Sigmoid colon (tissue), 7 donors: ENCODE results near the gene BPI. TPM values are rescaled to one million over a fixed set of nuclear protein-coding genes. Genes with fewer than 3 reads are reported as not detected.

Experiments used
- DNase-seq: peaks from one replicate; pipeline ENCODE4 v3.0.0-alpha.2; 2019
- H3K27ac ChIP-seq, 4 donors: fragments of 200-600 bp; sonication (generic); one replicate each; pipeline ENCODE4 v1.5.1; 2016 to 2019; ENCODE audit warnings: mild to moderate bottlenecking in 1 of 4
- H3K27me3 ChIP-seq, 3 donors: fragments of 200-600 bp; sonication (generic); one replicate each; pipeline ENCODE4 v1.5.1; 2019; ENCODE audit warnings: mild to moderate bottlenecking in 1 of 3
- H3K36me3 ChIP-seq, 4 donors: fragments of 200-600 bp; sonication (generic); one replicate each; pipeline ENCODE4 v1.5.1; 2016 to 2019
- H3K4me1 ChIP-seq, 4 donors: fragments of 200-600 bp; sonication (generic); one replicate each; pipeline ENCODE4 v1.5.1; 2017 to 2019
- H3K4me3 ChIP-seq, 4 donors: fragments of 200-600 bp; sonication (generic); one replicate each; pipeline ENCODE4 v1.5.1; 2017 to 2019; ENCODE audit warnings: mild to moderate bottlenecking in 2 of 4, moderate library complexity in 1 of 4
- H3K9me3 ChIP-seq, 4 donors: fragments of 200-600 bp in 3 of 4; sonication (generic) in 3 of 4; one replicate each; pipeline versions ENCODE4 v1.5.1 to v1.6.1; 2013 to 2019
- CTCF ChIP-seq, 4 experiments: fragments of 450-650 bp in 3 of 4; fragments of 200-600 bp in 1 of 4; IDR thresholded peaks; one replicate each; pipeline ENCODE4 v1.5.1; 2016 to 2019; ENCODE audit warnings: antibody characterized with exemption in 4 of 4, mild to moderate bottlenecking in 3 of 4, moderate library complexity in 2 of 4
- EP300 ChIP-seq, 4 donors: sonication (generic); formaldehyde crosslinking; IDR thresholded peaks; one replicate each; pipeline ENCODE4 v1.6.1; 2017; ENCODE audit warnings: antibody characterized with exemption in 4 of 4
- POLR2A ChIP-seq, 2 donors: fragments of 450-650 bp; IDR thresholded peaks; one replicate each; pipeline ENCODE4 v1.6.1; 2016; ENCODE audit warnings: antibody characterized with exemption in 2 of 2, mild to moderate bottlenecking in 2 of 2, moderate library complexity in 2 of 2
- POLR2AphosphoS5 ChIP-seq, 4 donors: sonication (generic); formaldehyde crosslinking; IDR thresholded peaks; one replicate each; pipeline ENCODE4 v1.6.1; 2017; ENCODE audit warnings: antibody characterized with exemption in 4 of 4
- WGBS, 2 donors: extraction: QIAGEN DNeasy Blood & Tissue Kit; methylation state at CpG; one replicate each; pipeline ENCODE4 v1.1.7; 2013; 5-methylcytosine and 5-hydroxymethylcytosine counted together
- intact Hi-C: fragments of 100-400 bp; cut with DNase I; formaldehyde crosslinking; loops from one replicate; pipeline ENCODE4 v1.15.1; 2023
- polyA plus RNA-seq, 3 donors: library from polyadenylated mRNA; stranded (reverse); fragments of 200-250 nt; gene quantifications; one replicate each; pipeline ENCODE4 v1.2.3, GENCODE V29; 2013
- total RNA-seq, 4 donors: library from RNA; depleted of rRNA; stranded (reverse); fragments of >200 nt; gene quantifications; one replicate each; pipeline ENCODE4 v1.1.0, GENCODE V29; 2016
- donor health status: healthy with polysubstance abuse.
- donor health status: Bipolar disorder and iron deficiency.
- donor health status: healthy.

Gene BPI
- total and polyA plus RNA-seq, 7 donors: 0.09 to 0.99 TPM; not detected in 5

- intact Hi-C loops: no loop called here
- no peak for TF ChIP-seq EP300 (IDR thresholded peaks at IDR 0.05)
- TF ChIP-seq POLR2A (IDR thresholded peaks at IDR 0.05): no peak
- no peak for TF ChIP-seq CTCF (IDR thresholded peaks at IDR 0.05)
- TF ChIP-seq POLR2AphosphoS5 (IDR thresholded peaks at IDR 0.05): no peak
- no peak overlapping the region for H3K4me3 ChIP-seq
- 86 to 87% methylated on average over 4 of the region's 4 CpGs for WGBS, 2 donors
- H3K9me3 ChIP-seq: no peaks in the 10 kb centered on the region
- no peaks in the 10 kb centered on the region for H3K27me3 ChIP-seq
- H3K4me1 ChIP-seq: peaks cover 0 to 13% (median 3%) of the 10 kb centered on the region in 4 donors
- no peak overlapping the region for H3K27ac ChIP-seq
- DNase-seq: no peak
- H3K36me3 ChIP-seq: no peaks in the 10 kb centered on the region
These were observed 42.8 kb downstream of the BPI start for GRCh38 chr20:38346741-38347140.

- no peaks in the 10 kb centered on the region for H3K4me1 ChIP-seq
- no peak overlapping the region for H3K4me3 ChIP-seq
- H3K9me3 ChIP-seq: no peaks in the 10 kb centered on the region
- no peaks in the 10 kb centered on the region for H3K36me3 ChIP-seq
- TF ChIP-seq POLR2AphosphoS5 (IDR thresholded peaks at IDR 0.05): no peak
- no peak for TF ChIP-seq EP300 (IDR thresholded peaks at IDR 0.05)
- TF ChIP-seq POLR2A (IDR thresholded peaks at IDR 0.05): no peak
- TF ChIP-seq CTCF (IDR thresholded peaks at IDR 0.05): no peak
- no peak overlapping the region for H3K27ac ChIP-seq
- no peaks in the 10 kb centered on the region for H3K27me3 ChIP-seq
- intact Hi-C loops: no loop called here
- 62 to 77% methylated on average over 5 of the region's 5 CpGs for WGBS, 2 donors
- DNase-seq: no peak
These were observed 45.9 kb downstream of the BPI start for GRCh38 chr20:38349856-38350255.

GRCh38 chr20:38350879-38351775 lies 47.2 kb downstream of the BPI start:
- H3K27me3 ChIP-seq: no peaks in the 10 kb centered on the region
- H3K4me1 ChIP-seq: no peaks in the 10 kb centered on the region
- no peak overlapping the region for H3K4me3 ChIP-seq
- H3K27ac ChIP-seq: no peak overlapping the region
- H3K36me3 ChIP-seq: no peaks in the 10 kb centered on the region
- intact Hi-C loops: no loop called here
- peak; percentile 74 for DNase-seq
- H3K9me3 ChIP-seq: no peaks in the 10 kb centered on the region
- TF ChIP-seq POLR2A (IDR thresholded peaks at IDR 0.05) (no peak), EP300 (IDR thresholded peaks at IDR 0.05) (no peak), POLR2AphosphoS5 (IDR thresholded peaks at IDR 0.05) (no peak), CTCF (IDR thresholded peaks at IDR 0.05) (no peak)
- 70 to 83% methylated on average over 15 of the region's 15 CpGs for WGBS, 2 donors

GRCh38 chr20:38353316-38353715 lies 49.4 kb downstream of the BPI start:
- H3K36me3 ChIP-seq: no peaks in the 10 kb centered on the region
- DNase-seq: no peak
- WGBS, 2 donors: 33 to 72% methylated on average over 7 of the region's 7 CpGs
- intact Hi-C loops: no loop called here
- no peaks in the 10 kb centered on the region for H3K27me3 ChIP-seq
- no peak overlapping the region for H3K27ac ChIP-seq
- H3K4me1 ChIP-seq: no peaks in the 10 kb centered on the region
- TF ChIP-seq CTCF (IDR thresholded peaks at IDR 0.05) (no peak), POLR2A (IDR thresholded peaks at IDR 0.05) (no peak), POLR2AphosphoS5 (IDR thresholded peaks at IDR 0.05) (no peak), EP300 (IDR thresholded peaks at IDR 0.05) (no peak)
- no peak overlapping the region for H3K4me3 ChIP-seq
- no peaks in the 10 kb centered on the region for H3K9me3 ChIP-seq
